ES-I3 (cell line): ENCODE measurements around the gene LEKR1.

Source experiments
- H3K36me3 ChIP-seq: 2 replicates; pipeline ENCODE4 v1.6.1; 2013; ENCODE audit warnings: mild to moderate bottlenecking, low read length, control low read depth, moderate library complexity; ENCODE audit not compliant: insufficient read depth
- H3K4me1 ChIP-seq: 2 replicates; pipeline ENCODE4 v1.6.1; 2013; ENCODE audit warnings: mild to moderate bottlenecking, control low read depth, low read length; ENCODE audit not compliant: insufficient read depth
- H3K9ac ChIP-seq: 2 replicates; pipeline ENCODE4 v1.6.1; 2013; ENCODE audit warnings: low read depth, mild to moderate bottlenecking, low read length, moderate library complexity
- H3K9me3 ChIP-seq: 2 replicates; pipeline ENCODE4 v1.6.1; 2013; ENCODE audit warnings: mild to moderate bottlenecking, low read length, moderate library complexity; ENCODE audit not compliant: control insufficient read depth, insufficient read depth

The LEKR1 gene

DNA sequence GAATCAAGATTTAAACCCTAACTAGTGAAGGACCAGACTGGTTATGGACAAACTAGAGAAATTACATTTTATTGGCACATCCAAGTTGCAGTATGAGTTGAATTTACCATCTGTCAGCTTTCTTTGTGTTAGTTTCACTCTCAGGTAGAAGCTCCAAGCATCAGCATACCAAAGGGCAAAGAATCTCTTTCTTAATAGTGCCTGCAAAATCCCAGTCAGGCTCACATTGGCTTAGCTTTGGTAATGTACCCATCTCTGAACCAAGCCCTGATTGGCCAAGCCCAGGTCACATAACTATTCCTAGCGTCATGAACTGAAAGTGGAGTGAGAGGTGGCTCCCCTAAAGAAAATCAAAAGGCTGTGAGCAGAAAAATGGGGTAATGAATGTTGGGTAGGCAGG lies 266.9 kb downstream of the LEKR1 start:
- H3K4me1 ChIP-seq, result peaks cover 17% of the 10 kb centered on the region
- no peaks in the 10 kb centered on the region for H3K36me3 ChIP-seq
- no peaks in the 10 kb centered on the region for H3K9me3 ChIP-seq
- H3K9ac ChIP-seq, result no peak overlapping the region

DNA sequence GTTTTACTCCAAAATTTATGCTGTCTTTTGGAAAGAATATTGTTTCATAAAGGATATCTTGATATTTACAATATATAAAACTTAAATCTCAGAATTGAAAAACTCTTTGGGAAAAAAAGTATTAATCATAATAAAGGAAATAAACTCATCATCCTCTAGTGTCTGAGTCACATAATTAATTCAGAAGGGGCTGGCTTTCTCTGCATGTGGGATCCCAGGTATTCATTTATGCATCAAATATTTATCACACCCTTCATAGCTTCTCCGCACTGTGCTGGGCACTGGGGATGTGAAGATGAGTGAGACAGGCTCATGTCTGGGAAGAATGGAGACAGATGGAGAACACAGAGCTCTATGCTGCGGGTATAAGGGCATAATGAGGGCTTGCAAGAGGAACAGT lies 268.1 kb downstream of the LEKR1 start:
- Histone ChIP-seq H3K9ac (no peak overlapping the region), H3K36me3 (no peaks in the 10 kb centered on the region), H3K9me3 (no peaks in the 10 kb centered on the region), H3K4me1 (peaks cover 14% of the 10 kb centered on the region)

DNA sequence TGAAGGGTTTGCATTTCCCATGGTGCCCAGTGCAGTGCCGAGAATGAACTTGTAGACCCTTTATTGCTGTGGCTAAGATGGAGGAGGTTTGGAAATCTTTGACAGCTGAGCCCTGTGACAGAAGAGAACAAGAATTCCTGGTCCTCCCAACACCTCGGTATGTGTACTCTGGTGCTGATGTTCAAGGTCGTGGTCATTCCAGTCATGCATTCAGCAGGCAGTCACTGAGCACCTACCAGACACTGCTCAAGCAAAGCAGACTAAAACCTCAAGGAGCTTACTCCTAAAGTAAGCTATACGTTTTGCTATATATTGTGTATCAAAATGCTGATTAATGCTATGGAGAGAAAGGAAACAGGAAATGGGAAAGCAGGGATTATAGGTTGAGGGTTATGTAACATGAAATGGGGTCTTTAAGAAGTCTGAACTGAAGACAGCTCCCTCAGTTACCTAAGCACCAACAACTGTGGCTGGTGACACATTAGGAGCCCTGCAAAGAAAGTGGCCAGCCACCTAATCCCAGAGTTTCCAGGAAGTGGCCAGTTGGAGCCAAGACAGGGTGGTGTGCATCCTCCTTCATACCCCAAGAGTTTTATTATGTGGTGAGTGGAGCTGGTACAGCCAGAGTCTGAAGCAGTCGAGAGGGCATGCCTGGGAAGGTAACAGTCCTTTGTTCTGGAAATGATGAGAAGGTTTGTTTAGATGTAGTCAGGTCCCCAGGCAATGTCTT lies 268.8 kb downstream of the LEKR1 start:
- peaks cover 8% of the 10 kb centered on the region for H3K4me1 ChIP-seq
- H3K36me3 ChIP-seq, result no peaks in the 10 kb centered on the region
- no peak overlapping the region for H3K9ac ChIP-seq
- no peaks in the 10 kb centered on the region for H3K9me3 ChIP-seq
